PC-9 (cell line): ENCODE results near the gene PRKG2. TPM values are rescaled to one million over a fixed set of nuclear protein-coding genes. Genes with fewer than 3 reads are reported as not detected.

ENCODE experiments used
- BruUV-seq: library from RNA; stranded (reverse); fragments of 400-500 nt; replicated peaks from 2 replicates; lab custom pipeline; 2021; lab: Mats Ljungman, UMichigan
- CTCF ChIA-PET: fragments of 300-600 bp; sonication (Branson Sonifier 250); formaldehyde crosslinking; loops from one replicate; lab custom pipeline; 2022; ENCODE audit warnings: antibody characterized with exemption; lab: Charles Lee
- POLR2A ChIA-PET: fragments of 300-600 bp; sonication (Branson Sonifier 250); formaldehyde crosslinking; loops from one replicate; lab custom pipeline; 2022; ENCODE audit warnings: antibody characterized with exemption; ENCODE audit not compliant: unreplicated experiment; lab: Charles Lee
- DNase-seq, 2 experiments: peaks; one replicate each; pipeline versions ENCODE4 v3.0.0 to v3.0.0-alpha.2; 2015 to 2022; ENCODE audit warnings: mixed read lengths in 1 of 2
- H2AFZ ChIP-seq: fragments of 200-600 bp; sonication (generic); 2 replicates; pipeline ENCODE4 v1.8.1; 2017; ENCODE audit warnings: antibody characterized with exemption
- H3F3A ChIP-seq: fragments of 200-600 bp; sonication (generic); 2 replicates; pipeline ENCODE4 v1.8.1; 2017; ENCODE audit warnings: antibody characterized with exemption, mild to moderate bottlenecking, low read depth; ENCODE audit not compliant: insufficient read depth
- H3K27ac ChIP-seq: fragments of 200-600 bp; sonication (generic); 2 replicates; pipeline ENCODE4 v1.6.1; 2016; ENCODE audit warnings: mixed run types
- H3K27me3 ChIP-seq: fragments of 200-600 bp; sonication (generic); 2 replicates; pipeline ENCODE4 v1.6.1; 2016; ENCODE audit warnings: low read depth, mixed run types; ENCODE audit not compliant: insufficient read depth
- H3K36me3 ChIP-seq: fragments of 200-600 bp; sonication (generic); 2 replicates; pipeline ENCODE4 v1.6.1; 2016; ENCODE audit warnings: low read depth, mixed run types
- H3K4me1 ChIP-seq: fragments of 200-600 bp; sonication (generic); replicated peaks from 2 replicates; pipeline ENCODE4 v1.6.1; 2016; ENCODE audit warnings: mixed run types; ENCODE audit not compliant: insufficient read depth
- H3K4me2 ChIP-seq: fragments of 200-600 bp; sonication (generic); 2 replicates; pipeline ENCODE4 v1.6.1; 2017; ENCODE audit warnings: mixed run types
- H3K4me3 ChIP-seq: fragments of 200-600 bp; sonication (generic); 2 replicates; pipeline ENCODE4 v1.6.1; 2016; ENCODE audit warnings: mixed run types
- H3K79me2 ChIP-seq: fragments of 200-600 bp; sonication (generic); 2 replicates; pipeline ENCODE4 v1.6.1; 2017; ENCODE audit warnings: low read depth, mixed run types
- H3K9me2 ChIP-seq: fragments of 200-600 bp; sonication (generic); 2 replicates; pipeline ENCODE4 v1.8.1; 2017; ENCODE audit warnings: mild to moderate bottlenecking; ENCODE audit not compliant: insufficient read depth
- H3K9me3 ChIP-seq: fragments of 200-600 bp; sonication (generic); 2 replicates; pipeline ENCODE4 v1.8.1; 2016; ENCODE audit warnings: low read depth; ENCODE audit not compliant: insufficient read depth
- H4K20me1 ChIP-seq: fragments of 200-600 bp; sonication (generic); 2 replicates; pipeline ENCODE4 v1.8.1; 2017; ENCODE audit not compliant: insufficient read depth
- CTCF ChIP-seq: fragments of 200-600 bp; sonication (generic); conservative IDR thresholded peaks from 2 replicates; pipeline ENCODE4 v1.6.1; 2017; ENCODE audit warnings: mixed run types, antibody characterized with exemption, mild to moderate bottlenecking, moderate library complexity
- EZH2 ChIP-seq: fragments of 200-600 bp; sonication (generic); IDR thresholded peaks from 2 replicates; pipeline ENCODE4 v1.8.0; 2017; ENCODE audit warnings: antibody characterized with exemption, low read depth
- intact Hi-C: fragments of 100-400 bp; cut with micrococcal nuclease; formaldehyde crosslinking; loops from one replicate; pipeline ENCODE4 v1.10.0; 2022; ENCODE audit not compliant: unreplicated experiment
- total RNA-seq: library from RNA; stranded (reverse); gene quantifications from 2 replicates; pipeline ENCODE4 v1.2.3, GENCODE V29; 2021

The PRKG2 gene
- total RNA-seq, 1 experiment from 2014 or later: not detected

GRCh38 chr4:81197864-81198524, 17.0 kb downstream of the PRKG2 start:
- no peaks in the 10 kb centered on the region for H3K9me3 ChIP-seq
- no peaks in the 10 kb centered on the region for H4K20me1 ChIP-seq
- no peaks in the 10 kb centered on the region for H3F3A ChIP-seq
- no peak overlapping the region for H3K27ac ChIP-seq
- H3K27me3 ChIP-seq: no peaks in the 10 kb centered on the region
- no peak for DNase-seq
- BruUV-seq: no TSS peak
- TF ChIP-seq CTCF (no peak), EZH2 (no peak)
- no peaks in the 10 kb centered on the region for H3K36me3 ChIP-seq
- H3K79me2 ChIP-seq: no peaks in the 10 kb centered on the region
- H3K4me3 ChIP-seq: no peak overlapping the region
- H3K4me2 ChIP-seq: no peak overlapping the region
- intact Hi-C loops: no loop called here
- no peak overlapping the region for H2AFZ ChIP-seq
- CTCF ChIA-PET: no interaction called here
- H3K9me2 ChIP-seq: no peaks in the 10 kb centered on the region
- H3K4me1 ChIP-seq: no peaks in the 10 kb centered on the region
- POLR2A ChIA-PET: no interaction called here

GRCh38 chr4:81196126-81196650, 18.8 kb downstream of the PRKG2 start:
- TF ChIP-seq EZH2 (no peak), CTCF (no peak)
- Histone ChIP-seq H2AFZ (no peak overlapping the region), H3K27ac (no peak overlapping the region), H3K4me2 (no peak overlapping the region), H3K4me1 (no peaks in the 10 kb centered on the region), H3K27me3 (no peaks in the 10 kb centered on the region), H3F3A (no peaks in the 10 kb centered on the region), H3K4me3 (no peak overlapping the region), H3K79me2 (no peaks in the 10 kb centered on the region), H3K9me2 (no peaks in the 10 kb centered on the region), H3K36me3 (no peaks in the 10 kb centered on the region), H3K9me3 (no peaks in the 10 kb centered on the region), H4K20me1 (no peaks in the 10 kb centered on the region)
- no peak for DNase-seq
- CTCF ChIA-PET: no interaction called here
- POLR2A ChIA-PET: no interaction called here
- intact Hi-C loops: no loop called here
- no TSS peak for BruUV-seq

- H3K9me2 ChIP-seq: no peaks in the 10 kb centered on the region
- no peaks in the 10 kb centered on the region for H3K4me1 ChIP-seq
- no peaks in the 10 kb centered on the region for H3K79me2 ChIP-seq
- no TSS peak for BruUV-seq
- no peak for TF ChIP-seq EZH2
- no peak for TF ChIP-seq CTCF
- no peaks in the 10 kb centered on the region for H4K20me1 ChIP-seq
- H3K4me3 ChIP-seq: no peak overlapping the region
- CTCF ChIA-PET: no interaction called here
- H3K27ac ChIP-seq: no peak overlapping the region
- no peak overlapping the region for H2AFZ ChIP-seq
- intact Hi-C loops: no loop called here
- H3K9me3 ChIP-seq: no peaks in the 10 kb centered on the region
- DNase-seq: no peak
- no peak overlapping the region for H3K4me2 ChIP-seq
- H3F3A ChIP-seq: no peaks in the 10 kb centered on the region
- H3K36me3 ChIP-seq: no peaks in the 10 kb centered on the region
- no peaks in the 10 kb centered on the region for H3K27me3 ChIP-seq
- POLR2A ChIA-PET: no interaction called here
Observed at GRCh38 chr4:81195475-81195874, 19.5 kb downstream of the PRKG2 start.
